Osteocyte (in vitro differentiated cells): ENCODE results near the gene MYOD1. TPM values are rescaled to one million over a fixed set of nuclear protein-coding genes. Genes with fewer than 3 reads are reported as not detected.

ENCODE experiments used
- DNase-seq: peaks from one replicate; pipeline ENCODE4 v3.0.0; 2021; ENCODE audit warnings: mixed read lengths; ENCODE audit not compliant: unreplicated experiment; ENCODE audit errors: extremely low spot score
- H3K27ac Mint-ChIP-seq: one replicate; pipeline ENCODE4 v1.8.0; 2021; ENCODE audit warnings: mild to moderate bottlenecking, mixed read lengths; ENCODE audit not compliant: unreplicated experiment
- H3K27me3 Mint-ChIP-seq: one replicate; pipeline ENCODE4 v1.8.0; 2021; ENCODE audit warnings: mixed read lengths; ENCODE audit not compliant: unreplicated experiment
- H3K36me3 Mint-ChIP-seq: one replicate; pipeline ENCODE4 v1.8.0; 2021; ENCODE audit warnings: mixed read lengths; ENCODE audit not compliant: unreplicated experiment
- H3K4me1 Mint-ChIP-seq: one replicate; pipeline ENCODE4 v1.8.0; 2021; ENCODE audit warnings: mixed read lengths; ENCODE audit not compliant: unreplicated experiment
- H3K4me3 Mint-ChIP-seq: one replicate; pipeline ENCODE4 v1.8.0; 2021; ENCODE audit warnings: mild to moderate bottlenecking, moderate library complexity, mixed read lengths; ENCODE audit not compliant: unreplicated experiment
- H3K9me3 Mint-ChIP-seq: one replicate; pipeline ENCODE4 v1.8.0; 2021; ENCODE audit warnings: mixed read lengths; ENCODE audit not compliant: unreplicated experiment
- total RNA-seq: library from RNA; stranded (reverse); gene quantifications from 2 replicates; pipeline ENCODE4 v1.2.1, GENCODE V29; 2021
- TF ChIP-seq, protein P1 (sequence below): fragments of 200-600 bp; sonication (generic); IDR thresholded peaks from 2 replicates; pipeline ENCODE4 v1.5.0; 2021; ENCODE audit warnings: antibody characterized with exemption, mild to moderate bottlenecking, moderate library complexity

Gene MYOD1
- total RNA-seq, 1 donor from 2014 or later: not detected

DNA sequence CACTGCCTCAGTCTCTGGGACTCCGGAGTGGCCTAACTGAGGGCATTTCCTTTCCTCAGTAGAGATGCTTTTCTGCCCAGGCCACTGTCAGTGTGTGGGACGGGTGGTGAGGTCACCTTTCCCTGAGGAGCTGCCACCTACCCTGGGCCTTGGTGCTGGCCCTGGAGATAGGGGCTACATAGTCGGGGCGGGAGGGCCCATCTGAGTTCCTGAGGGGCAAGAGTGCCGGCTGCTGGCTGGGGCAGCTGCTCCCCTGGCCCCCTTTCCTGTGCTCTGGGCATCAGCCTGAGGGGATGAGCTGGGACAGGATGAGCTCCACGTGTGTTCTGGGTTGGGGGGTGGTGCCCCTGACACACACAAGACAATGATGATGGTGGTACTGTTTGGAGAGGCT, 20.6 kb downstream of the MYOD1 start:
- Mint-ChIP-seq H3K9me3 (no peaks in the 10 kb centered on the region), H3K4me3 (no peak overlapping the region), H3K27ac (no peak overlapping the region), H3K27me3 (peaks cover 8% of the 10 kb centered on the region), H3K36me3 (no peaks in the 10 kb centered on the region), H3K4me1 (peaks cover 3% of the 10 kb centered on the region)
- TF ChIP-seq, protein P1, sequence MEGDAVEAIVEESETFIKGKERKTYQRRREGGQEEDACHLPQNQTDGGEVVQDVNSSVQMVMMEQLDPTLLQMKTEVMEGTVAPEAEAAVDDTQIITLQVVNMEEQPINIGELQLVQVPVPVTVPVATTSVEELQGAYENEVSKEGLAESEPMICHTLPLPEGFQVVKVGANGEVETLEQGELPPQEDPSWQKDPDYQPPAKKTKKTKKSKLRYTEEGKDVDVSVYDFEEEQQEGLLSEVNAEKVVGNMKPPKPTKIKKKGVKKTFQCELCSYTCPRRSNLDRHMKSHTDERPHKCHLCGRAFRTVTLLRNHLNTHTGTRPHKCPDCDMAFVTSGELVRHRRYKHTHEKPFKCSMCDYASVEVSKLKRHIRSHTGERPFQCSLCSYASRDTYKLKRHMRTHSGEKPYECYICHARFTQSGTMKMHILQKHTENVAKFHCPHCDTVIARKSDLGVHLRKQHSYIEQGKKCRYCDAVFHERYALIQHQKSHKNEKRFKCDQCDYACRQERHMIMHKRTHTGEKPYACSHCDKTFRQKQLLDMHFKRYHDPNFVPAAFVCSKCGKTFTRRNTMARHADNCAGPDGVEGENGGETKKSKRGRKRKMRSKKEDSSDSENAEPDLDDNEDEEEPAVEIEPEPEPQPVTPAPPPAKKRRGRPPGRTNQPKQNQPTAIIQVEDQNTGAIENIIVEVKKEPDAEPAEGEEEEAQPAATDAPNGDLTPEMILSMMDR: no peak
- DNase-seq: no peak

DNA sequence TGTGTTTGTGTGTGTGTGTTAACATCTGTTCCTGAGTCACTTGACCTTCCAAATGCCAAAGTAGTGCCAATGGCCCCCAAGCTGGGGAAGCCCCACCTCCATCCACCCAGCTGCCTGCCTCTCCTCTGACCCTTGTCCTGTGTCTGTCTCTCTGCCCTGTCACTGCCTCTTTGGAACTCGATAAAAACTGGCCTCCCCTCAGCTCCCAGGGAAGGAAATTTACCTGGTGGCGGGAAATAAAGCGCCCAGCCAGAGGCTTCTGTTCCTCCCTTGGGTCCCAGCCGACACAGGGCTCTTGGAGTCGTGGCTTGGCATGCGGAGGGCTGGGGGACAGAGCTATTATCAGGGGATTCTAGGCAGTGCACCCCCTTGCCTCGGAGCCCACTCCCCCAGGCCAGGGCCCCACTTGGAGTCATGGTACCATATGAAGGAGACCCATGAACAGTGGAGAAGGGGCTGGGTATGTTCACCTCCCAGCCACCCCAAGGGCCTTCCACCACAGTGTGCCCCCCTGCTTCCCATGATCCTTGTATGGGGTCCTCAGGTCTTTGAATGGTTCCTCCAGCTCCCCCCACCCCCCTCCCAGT, 21.4 kb downstream of the MYOD1 start:
- Mint-ChIP-seq H3K36me3 (no peaks in the 10 kb centered on the region), H3K27ac (no peak overlapping the region), H3K4me3 (no peak overlapping the region), H3K9me3 (no peaks in the 10 kb centered on the region), H3K4me1 (peaks cover 3% of the 10 kb centered on the region), H3K27me3 (peaks cover 8% of the 10 kb centered on the region)
- no peak for DNase-seq
- TF ChIP-seq, protein P1: no peak

DNA sequence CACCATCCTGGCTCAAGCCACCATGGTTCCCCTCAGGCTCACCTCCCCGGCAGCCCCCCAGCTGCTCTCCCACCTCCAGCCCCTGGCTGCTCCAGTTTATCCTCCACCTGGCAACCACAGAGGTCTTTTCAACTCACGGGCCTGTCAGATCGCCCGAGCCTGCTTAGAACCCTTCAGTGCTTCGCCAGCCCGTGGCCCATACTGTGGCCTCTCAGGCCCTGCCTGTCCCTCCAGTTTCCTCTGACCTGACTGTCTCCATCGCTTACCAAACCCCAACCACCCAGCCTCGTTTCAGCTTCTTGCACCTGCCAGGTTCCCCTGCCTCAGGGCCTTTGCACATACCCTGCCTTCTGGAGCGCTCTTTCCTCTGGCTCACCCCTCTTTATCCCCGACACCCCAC, 22.1 kb downstream of the MYOD1 start:
- DNase-seq: no peak
- TF ChIP-seq, protein P1: no peak
- Mint-ChIP-seq H3K36me3 (no peaks in the 10 kb centered on the region), H3K4me1 (peaks cover 2% of the 10 kb centered on the region), H3K27ac (no peak overlapping the region), H3K27me3 (peaks cover 7% of the 10 kb centered on the region), H3K9me3 (no peaks in the 10 kb centered on the region), H3K4me3 (no peak overlapping the region)

DNA sequence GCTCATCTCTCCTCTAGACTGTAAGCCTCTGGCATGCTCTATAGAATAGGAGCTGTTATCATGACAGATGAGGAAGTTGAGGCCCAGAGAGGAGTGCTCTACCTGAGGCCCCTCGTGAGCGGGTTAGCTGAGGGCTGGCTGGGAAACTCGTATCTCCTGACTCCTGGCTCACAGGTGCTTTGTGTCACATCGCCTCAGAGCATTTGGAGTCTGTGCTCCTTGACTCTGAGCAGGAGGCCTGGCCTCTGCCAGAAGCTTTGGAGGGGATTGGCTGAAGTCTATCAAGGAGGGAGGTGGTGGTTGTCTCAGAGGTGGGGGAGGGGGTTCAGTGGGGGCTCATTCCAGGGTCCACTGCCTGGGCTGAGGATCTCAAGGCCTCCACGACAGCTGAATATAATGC, 22.6 kb downstream of the MYOD1 start:
- Mint-ChIP-seq H3K9me3 (no peaks in the 10 kb centered on the region), H3K27ac (no peak overlapping the region)

DNA sequence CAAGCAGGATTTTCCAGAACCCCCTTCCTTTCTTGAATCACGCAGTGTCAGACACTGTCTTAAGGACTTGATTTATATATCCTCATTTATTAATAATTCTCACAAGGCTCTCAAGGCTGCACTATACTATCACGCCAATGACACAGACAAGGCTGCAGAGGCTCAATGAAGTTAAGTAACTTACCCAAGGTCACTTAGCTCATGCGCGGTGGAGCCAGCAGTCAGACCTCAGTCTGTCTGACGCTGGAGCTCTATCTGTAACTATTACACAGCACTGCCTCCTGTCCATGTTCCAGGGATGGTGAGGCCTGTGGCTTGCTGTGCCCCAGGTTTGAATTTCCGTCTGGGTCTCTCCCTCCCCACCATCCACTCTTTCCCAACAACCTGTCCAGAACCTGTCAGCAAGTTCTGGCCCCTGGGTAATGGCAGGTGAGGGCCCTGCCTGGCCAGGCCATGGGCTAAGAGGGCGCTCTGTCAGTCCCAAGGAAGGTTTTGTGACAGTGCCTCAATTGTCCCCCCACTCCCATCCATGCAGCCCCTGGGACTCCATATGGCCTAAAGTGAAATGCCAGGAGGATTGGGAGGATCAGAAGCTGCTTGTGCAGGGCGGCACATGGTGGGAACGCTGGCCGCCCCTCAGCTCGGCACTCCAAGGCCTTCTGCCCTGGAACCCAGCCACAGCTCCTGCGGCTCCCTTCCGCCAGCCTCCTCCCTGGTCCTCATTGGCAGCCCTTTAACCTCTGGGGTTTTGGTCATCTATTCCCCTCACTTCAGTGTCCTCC, 23.8 kb downstream of the MYOD1 start:
- no peak overlapping the region for H3K27ac Mint-ChIP-seq
- H3K4me1 Mint-ChIP-seq: no peaks in the 10 kb centered on the region
- no peaks in the 10 kb centered on the region for H3K36me3 Mint-ChIP-seq
- no peaks in the 10 kb centered on the region for H3K27me3 Mint-ChIP-seq
- no peaks in the 10 kb centered on the region for H3K9me3 Mint-ChIP-seq
- no peak for DNase-seq
- no peak overlapping the region for H3K4me3 Mint-ChIP-seq
- TF ChIP-seq, protein P1: no peak

More for the DNA sequence above, 22.6 kb downstream of the MYOD1 start:
- no peak overlapping the region for H3K4me3 Mint-ChIP-seq
- no peaks in the 10 kb centered on the region for H3K4me1 Mint-ChIP-seq
- H3K36me3 Mint-ChIP-seq: no peaks in the 10 kb centered on the region
- no peak for DNase-seq
- H3K27me3 Mint-ChIP-seq: peaks cover 2% of the 10 kb centered on the region
- TF ChIP-seq, protein P1: no peak
